SK-N-SH (cell line): ENCODE measurements around the gene ZNF496. TPM values are rescaled to one million over a fixed set of nuclear protein-coding genes. Genes with fewer than 3 reads are reported as not detected.

Source experiments
- CTCF ChIA-PET: fragments of 300-600, 350-600 bp; formaldehyde crosslinking; extraction: SDS; loops from one replicate; lab custom pipeline; 2021; lab: Yijun Ruan, JAX
- POLR2A ChIA-PET: fragments of 350-600 bp; sonication (Branson Sonifier 250); formaldehyde crosslinking; extraction: SDS; loops from one replicate; lab custom pipeline; 2020; ENCODE audit warnings: antibody characterized with exemption, inconsistent platforms; lab: Yijun Ruan, JAX
- DNase-seq: peaks from one replicate; pipeline ENCODE4 v3.0.0; 2012
- H2AFZ ChIP-seq: fragments of 200-600 bp; sonication (generic); 2 replicates; pipeline ENCODE4 v1.8.1; 2016; ENCODE audit warnings: antibody characterized with exemption, mild to moderate bottlenecking, low read depth
- H3F3A ChIP-seq: fragments of 200-600 bp; sonication (generic); replicated peaks from 2 replicates; pipeline ENCODE3; 2016; ENCODE audit warnings: antibody characterized with exemption, mild to moderate bottlenecking; ENCODE audit not compliant: insufficient read depth
- H3K27ac ChIP-seq, 2 experiments: fragments of 200-500 bp in 1 of 2; fragments of 200-600 bp in 1 of 2; sonication (Bioruptor generic) in 1 of 2; sonication (generic), shearing (Covaris generic) in 1 of 2; 2 replicates each; pipeline versions ENCODE4 v1.5.1 to v1.6.1; 2014 to 2016; ENCODE audit warnings: low read depth in 2 of 2, inconsistent platforms in 1 of 2, low read length in 1 of 2, mild to moderate bottlenecking in 1 of 2, mixed read lengths in 1 of 2
- H3K27me3 ChIP-seq: fragments of 200-600 bp; sonication (generic), shearing (Covaris generic); 2 replicates; pipeline ENCODE4 v1.6.1; 2016; ENCODE audit warnings: mixed run types; ENCODE audit not compliant: insufficient read depth
- H3K36me3 ChIP-seq, 2 experiments: fragments of 200-500 bp in 1 of 2; fragments of 200-600 bp in 1 of 2; sonication (Bioruptor generic) in 1 of 2; sonication (generic) in 1 of 2; replicated peaks in 1 of 2; 2 replicates each; pipeline versions ENCODE3 to v1.5.1; 2014 to 2016; ENCODE audit warnings: low read length in 1 of 2, mild to moderate bottlenecking in 1 of 2; ENCODE audit not compliant: insufficient read depth in 2 of 2, control insufficient read depth in 1 of 2
- H3K4me1 ChIP-seq, 2 experiments: fragments of 200-500 bp in 1 of 2; fragments of 200-600 bp in 1 of 2; sonication (Bioruptor generic) in 1 of 2; sonication (generic), shearing (Covaris generic) in 1 of 2; 2 replicates each; pipeline versions ENCODE4 v1.5.1 to v1.6.1; 2014 to 2016; ENCODE audit warnings: low read depth in 1 of 2, low read length in 1 of 2, mixed run types in 1 of 2; ENCODE audit not compliant: insufficient read depth in 2 of 2, control insufficient read depth in 1 of 2
- H3K4me2 ChIP-seq: fragments of 200-600 bp; sonication (generic), shearing (Covaris generic); 2 replicates; pipeline ENCODE4 v1.6.1; 2017; ENCODE audit warnings: mixed run types
- H3K4me3 ChIP-seq, 2 experiments: fragments of 200-500 bp in 1 of 2; fragments of 200-600 bp in 1 of 2; sonication (Bioruptor generic) in 1 of 2; sonication (generic), shearing (Covaris generic) in 1 of 2; 2 replicates each; pipeline versions ENCODE4 v1.5.1 to v1.8.1; 2014 to 2016; ENCODE audit warnings: low read depth in 2 of 2, inconsistent platforms in 1 of 2, low read length in 1 of 2, mild to moderate bottlenecking in 1 of 2, mixed read lengths in 1 of 2, moderate library complexity in 1 of 2
- H3K79me2 ChIP-seq: fragments of 200-600 bp; sonication (generic); 2 replicates; pipeline ENCODE4 v1.8.1; 2017; ENCODE audit warnings: mild to moderate bottlenecking; ENCODE audit not compliant: insufficient read depth
- H3K9ac ChIP-seq: fragments of 200-600 bp; sonication (generic); 2 replicates; pipeline ENCODE4 v1.6.1; 2017; ENCODE audit warnings: mixed run types
- H3K9me2 ChIP-seq: fragments of 200-600 bp; sonication (generic); 2 replicates; pipeline ENCODE4 v1.6.1; 2017; ENCODE audit warnings: mixed run types
- H3K9me3 ChIP-seq: fragments of 200-600 bp; sonication (generic); 2 replicates; pipeline ENCODE4 v1.6.1; 2017; ENCODE audit warnings: mixed run types, mild to moderate bottlenecking, moderate library complexity
- H4K20me1 ChIP-seq: fragments of 200-600 bp; sonication (generic); 2 replicates; pipeline ENCODE4 v1.6.1; 2017; ENCODE audit warnings: mild to moderate bottlenecking, mixed run types; ENCODE audit not compliant: insufficient read depth
- CHD2 ChIP-seq: fragments of 150-350 bp; IDR thresholded peaks from 2 replicates; pipeline ENCODE4 v1.6.1; 2018; ENCODE audit warnings: low read length; ENCODE audit not compliant: partially characterized antibody
- FOSL2 ChIP-seq: IDR thresholded peaks from 2 replicates; pipeline ENCODE4 v1.4.0; 2012; ENCODE audit warnings: low read depth, mild to moderate bottlenecking, moderate library complexity, borderline replicate concordance
- FOXJ3 ChIP-seq: sonication (generic); formaldehyde crosslinking; IDR thresholded peaks from 2 replicates; pipeline ENCODE4 v1.5.1; 2020; ENCODE audit warnings: mild to moderate bottlenecking, missing genetic modification reagents
- GATA2 ChIP-seq: sonication (generic); formaldehyde crosslinking; IDR thresholded peaks from 2 replicates; pipeline ENCODE4 v1.5.0; 2020; ENCODE audit warnings: mild to moderate bottlenecking, missing genetic modification reagents
- MEF2A ChIP-seq: IDR thresholded peaks from 2 replicates; pipeline ENCODE4 v1.4.0; 2012; ENCODE audit warnings: low read depth, borderline replicate concordance
- NFIC ChIP-seq: IDR thresholded peaks from 2 replicates; pipeline ENCODE4 v1.4.0; 2012; ENCODE audit warnings: borderline replicate concordance
- POLR2AphosphoS5 ChIP-seq: IDR thresholded peaks from 2 replicates; pipeline ENCODE4 v1.6.1; 2012; ENCODE audit warnings: low read depth, low read length
- RAD21 ChIP-seq: IDR thresholded peaks from 2 replicates; pipeline ENCODE4 v1.6.1; 2012; ENCODE audit warnings: mild to moderate bottlenecking, low read length
- RCOR1 ChIP-seq: fragments of 150-350 bp; IDR thresholded peaks from 2 replicates; pipeline ENCODE4 v1.6.1; 2017; ENCODE audit warnings: antibody characterized with exemption, low read length
- RXRA ChIP-seq: IDR thresholded peaks from 2 replicates; pipeline ENCODE4 v1.4.0; 2012; ENCODE audit warnings: low read depth, mild to moderate bottlenecking, borderline replicate concordance
- SIN3A ChIP-seq: IDR thresholded peaks from 2 replicates; pipeline ENCODE4 v1.6.1; 2012; ENCODE audit warnings: low read depth, mild to moderate bottlenecking, low read length, moderate library complexity, borderline replicate concordance
- SMC3 ChIP-seq: IDR thresholded peaks from 2 replicates; pipeline ENCODE4 v1.6.1; 2012; ENCODE audit warnings: low read depth, low read length, improper control_type of control experiment
- TAF1 ChIP-seq: IDR thresholded peaks from 2 replicates; pipeline ENCODE4 v1.6.1; 2012; ENCODE audit warnings: low read depth, mild to moderate bottlenecking, low read length, moderate library complexity, borderline replicate concordance
- TCF12 ChIP-seq: IDR thresholded peaks from 2 replicates; pipeline ENCODE4 v1.4.0; 2012
- TEAD4 ChIP-seq: IDR thresholded peaks from 2 replicates; pipeline ENCODE4 v1.4.0; 2012; ENCODE audit warnings: mild to moderate bottlenecking, borderline replicate concordance; ENCODE audit not compliant: insufficient read depth
- WGBS: methylation state at CpG from one replicate; pipeline ENCODE4 v1.1.6; 2017; ENCODE audit warnings: low lambda C conversion rate; 5-methylcytosine and 5-hydroxymethylcytosine counted together
- polyA plus RNA-seq, 3 experiments: library from polyadenylated mRNA; depleted of rRNA; stranded (reverse); fragments of >200 nt; gene quantifications; 2 replicates each; pipeline ENCODE4 v1.2.3, GENCODE V29; 2012
- TF ChIP-seq, protein P1 (sequence below): IDR thresholded peaks from 2 replicates; pipeline ENCODE4; 2012
- TF ChIP-seq, protein P2 (sequence below): fragments of 150-350 bp; IDR thresholded peaks from 2 replicates; pipeline ENCODE4 v1.6.1; 2017; ENCODE audit warnings: antibody characterized with exemption, low read length, low read depth, borderline replicate concordance
- TF ChIP-seq, protein P3 (sequence below): fragments of 150-350 bp; IDR thresholded peaks from 2 replicates; pipeline ENCODE4 v1.6.1; 2016; ENCODE audit warnings: mild to moderate bottlenecking, low read depth, low read length

ZNF496 gene
- polyA plus RNA-seq, 1 of the 3 experiments (the other 2 are of a cell fraction) = 23.2 TPM

DNA sequence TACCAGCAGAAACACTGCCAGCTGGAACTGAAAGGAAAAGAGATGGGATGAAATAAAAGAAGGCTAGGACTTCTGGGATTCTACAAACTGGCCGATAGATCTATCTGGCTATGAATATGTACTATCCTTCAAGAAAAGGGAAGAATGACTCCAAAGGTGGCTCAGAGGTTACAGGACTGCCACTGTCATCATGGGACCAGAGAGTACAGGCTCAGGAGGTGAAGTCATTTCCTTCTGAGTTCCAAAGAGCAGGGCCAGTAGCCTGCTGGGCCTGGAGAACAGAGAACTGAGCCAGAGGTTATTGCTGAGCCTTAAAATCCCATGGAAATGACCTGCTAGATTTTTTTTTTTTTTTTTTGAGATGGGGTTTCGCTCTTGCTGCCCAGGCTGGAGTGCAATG lies 27.6 kb downstream of the ZNF496 start (continued):
- TF ChIP-seq, protein P1, sequence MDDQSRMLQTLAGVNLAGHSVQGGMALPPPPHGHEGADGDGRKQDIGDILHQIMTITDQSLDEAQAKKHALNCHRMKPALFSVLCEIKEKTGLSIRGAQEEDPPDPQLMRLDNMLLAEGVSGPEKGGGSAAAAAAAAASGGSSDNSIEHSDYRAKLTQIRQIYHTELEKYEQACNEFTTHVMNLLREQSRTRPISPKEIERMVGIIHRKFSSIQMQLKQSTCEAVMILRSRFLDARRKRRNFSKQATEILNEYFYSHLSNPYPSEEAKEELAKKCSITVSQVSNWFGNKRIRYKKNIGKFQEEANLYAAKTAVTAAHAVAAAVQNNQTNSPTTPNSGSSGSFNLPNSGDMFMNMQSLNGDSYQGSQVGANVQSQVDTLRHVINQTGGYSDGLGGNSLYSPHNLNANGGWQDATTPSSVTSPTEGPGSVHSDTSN = no peak

DNA sequence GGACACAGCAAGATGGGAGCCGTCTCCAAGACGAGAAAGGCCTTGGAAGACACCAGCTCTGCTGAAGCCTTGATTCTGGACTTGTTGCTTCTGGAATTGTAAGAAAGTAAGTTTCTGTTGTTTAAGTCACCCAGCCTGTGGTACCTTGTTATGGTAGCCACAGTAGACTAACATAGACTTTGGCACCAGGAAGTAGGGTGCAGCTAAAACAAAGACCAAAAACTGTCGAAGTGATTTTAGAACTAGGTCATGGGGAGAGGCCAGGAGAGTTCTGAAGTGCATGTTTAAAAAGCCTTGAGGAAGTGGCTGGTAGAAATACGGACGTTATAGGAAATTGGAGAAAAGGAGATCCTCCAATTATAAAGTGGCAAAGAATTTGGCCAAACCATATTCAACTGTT lies 28.5 kb downstream of the ZNF496 start:
- peaks cover 28 to 63% of the 10 kb centered on the region in 2 experiments for H3K36me3 ChIP-seq
- no peak overlapping the region for H3K4me3 ChIP-seq
- H3K4me2 ChIP-seq = no peak overlapping the region
- H2AFZ ChIP-seq = no peak overlapping the region
- no peaks in the 10 kb centered on the region for H3K4me1 ChIP-seq
- no peaks in the 10 kb centered on the region for H3K9me2 ChIP-seq
- TF ChIP-seq FOXJ3 (CRISPR knock-in tag) = no peak
- TF ChIP-seq SMC3 = no peak
- TF ChIP-seq RXRA = no peak
- no peak for TF ChIP-seq CHD2
- TF ChIP-seq, protein P1 = no peak
- no peak for TF ChIP-seq TEAD4
- TF ChIP-seq RCOR1 = no peak
- no peak for TF ChIP-seq SIN3A
- no peak for TF ChIP-seq TCF12
- TF ChIP-seq, protein P2, sequence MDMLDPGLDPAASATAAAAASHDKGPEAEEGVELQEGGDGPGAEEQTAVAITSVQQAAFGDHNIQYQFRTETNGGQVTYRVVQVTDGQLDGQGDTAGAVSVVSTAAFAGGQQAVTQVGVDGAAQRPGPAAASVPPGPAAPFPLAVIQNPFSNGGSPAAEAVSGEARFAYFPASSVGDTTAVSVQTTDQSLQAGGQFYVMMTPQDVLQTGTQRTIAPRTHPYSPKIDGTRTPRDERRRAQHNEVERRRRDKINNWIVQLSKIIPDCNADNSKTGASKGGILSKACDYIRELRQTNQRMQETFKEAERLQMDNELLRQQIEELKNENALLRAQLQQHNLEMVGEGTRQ = no peak
- no peak for TF ChIP-seq GATA2
- no peak for TF ChIP-seq POLR2AphosphoS5
- no peak for TF ChIP-seq NFIC
- TF ChIP-seq, protein P3, sequence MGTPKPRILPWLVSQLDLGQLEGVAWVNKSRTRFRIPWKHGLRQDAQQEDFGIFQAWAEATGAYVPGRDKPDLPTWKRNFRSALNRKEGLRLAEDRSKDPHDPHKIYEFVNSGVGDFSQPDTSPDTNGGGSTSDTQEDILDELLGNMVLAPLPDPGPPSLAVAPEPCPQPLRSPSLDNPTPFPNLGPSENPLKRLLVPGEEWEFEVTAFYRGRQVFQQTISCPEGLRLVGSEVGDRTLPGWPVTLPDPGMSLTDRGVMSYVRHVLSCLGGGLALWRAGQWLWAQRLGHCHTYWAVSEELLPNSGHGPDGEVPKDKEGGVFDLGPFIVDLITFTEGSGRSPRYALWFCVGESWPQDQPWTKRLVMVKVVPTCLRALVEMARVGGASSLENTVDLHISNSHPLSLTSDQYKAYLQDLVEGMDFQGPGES = no peak
- TF ChIP-seq MEF2A = no peak
- TF ChIP-seq TAF1 = no peak
- no peak for TF ChIP-seq FOSL2
- no peak for TF ChIP-seq RAD21
- H3K79me2 ChIP-seq = no peaks in the 10 kb centered on the region
- no peaks in the 10 kb centered on the region for H3K27me3 ChIP-seq
- POLR2A ChIA-PET = no interaction called here
- 58% methylated on average over 5 of the region's 5 CpGs for WGBS
- DNase-seq = no peak
- no peaks in the 10 kb centered on the region for H3F3A ChIP-seq
- CTCF ChIA-PET = no interaction called here
- H3K27ac ChIP-seq = no peak overlapping the region
- H4K20me1 ChIP-seq = no peaks in the 10 kb centered on the region
- no peak overlapping the region for H3K9ac ChIP-seq
- no peaks in the 10 kb centered on the region for H3K9me3 ChIP-seq
